ENCODE data around the gene BICD2. TPM values are rescaled to one million over a fixed set of nuclear protein-coding genes. Genes with fewer than 3 reads are reported as not detected.

BICD2 gene
- total and polyA plus RNA-seq, 2 of the 13 experiments (the other 11 are each of a cell fraction or from before 2014, with no cell fraction given) = 5.1 to 17.4 TPM

GRCh38 chr9:92671323-92671722, 93.3 kb downstream of the BICD2 start:
- peak; percentile 47 for DNase-seq (ENCODE audit: low spot score)
- Histone ChIP-seq H3K79me2 (ENCODE audit: insufficient read depth, low read length) (peaks cover 21% of the 10 kb centered on the region), H3K4me2 (ENCODE audit: low read depth, low read length) (peak overlapping the region; percentile 76), H4K20me1 (ENCODE audit: insufficient read depth, low read length) (no peaks in the 10 kb centered on the region), H3K9me3 (ENCODE audit: low read length) (no peaks in the 10 kb centered on the region), H3K27ac (ENCODE audit: extremely low read length, insufficient read depth, low read length) (peak overlapping the region; percentile 85), H3K27me3 (ENCODE audit: control insufficient read depth in 1 of 2, insufficient read depth in 2 of 2, low read length in 2 of 2) (no peaks in the 10 kb centered on the region; a peak in 1 of 5 replicates), H3K4me1 (ENCODE audit: insufficient read depth, low read length) (peaks cover 31% of the 10 kb centered on the region), H3K36me3 (replicated peaks in 1 of 2; ENCODE audit: control insufficient read depth in 1 of 2, insufficient read depth in 2 of 2, low read length in 2 of 2) (peaks cover 0 to 8% of the 10 kb centered on the region in 2 experiments; a peak in 2 of 5 replicates), H3K4me3 (replicated peaks in 1 of 3; ENCODE audit: insufficient read depth in 1 of 3, low read depth in 2 of 3, low read length in 3 of 3) (peak overlapping the region in 2 of 3 experiments; percentile 85 to 89; a peak in 5 of 6 replicates), H3K9ac (ENCODE audit: insufficient read depth, low read depth, low read length) (peak overlapping the region; percentile 86), H2AFZ (ENCODE audit: low read length) (no peak overlapping the region)
- intact Hi-C loops (cut with micrococcal nuclease; ENCODE audit: unreplicated experiment) (no loop called here), in situ Hi-C loops (cut with HindIII; ENCODE audit: extremely low pct_ligation_motif_present, low pct_unique_long_range_greater_than_20kb) (no loop called here)
- ChIA-PET POLR2A (interaction anchor here (0.8 to 2.3 kb wide), 3 partner anchors 8 to 533 kb away, joined by 3 to 11 read pairs (median 9); partner anchors contain the start of gene NOL8), CTCF (ENCODE audit: low intra/inter-chr PET ratio, low total read pairs) (no interaction called here)
- TF ChIP-seq ZUFSP (CRISPR knock-in tag; IDR thresholded peaks at IDR 0.05; ENCODE audit: borderline replicate concordance) (no peak), IRF2 (CRISPR knock-in tag; IDR thresholded peaks at IDR 0.05) (no peak), FOSL2 (CRISPR knock-in tag; IDR thresholded peaks at IDR 0.05) (peak; percentile 91), FOXO4 (CRISPR knock-in tag; conservative IDR thresholded peaks at IDR 0.05) (no peak), ZNF564 (CRISPR knock-in tag; IDR thresholded peaks at IDR 0.05) (no peak), ZFY (CRISPR knock-in tag; IDR thresholded peaks at IDR 0.05) (0 out of 2 replicates have a peak, but pooled peaks have one; percentile 12), NFE2 (CRISPR knock-in tag; IDR thresholded peaks at IDR 0.05) (peak; percentile 23; the same call in 1 of the 2 replicates), KDM1A (CRISPR knock-in tag; IDR thresholded peaks at IDR 0.05) (no peak), ZNF770 (CRISPR knock-in tag; IDR thresholded peaks at IDR 0.05) (peak; percentile 80), ZNF781 (CRISPR knock-in tag; IDR thresholded peaks at IDR 0.05; ENCODE audit: borderline replicate concordance, not compliant biosample characterization) (no peak)
- BruUV-seq (replicated peaks) = no TSS peak
- FAIRE-seq = no peak
- no peak for ATAC-seq
- WGBS (ENCODE audit: low lambda C conversion rate) = 54% methylated on average over 4 of the region's 4 CpGs

Data from HepG2 (cell line).